ENCODE data around the gene MTHFR. TPM values are rescaled to one million over a fixed set of nuclear protein-coding genes. Genes with fewer than 3 reads are reported as not detected.

MTHFR gene
- total and polyA plus RNA-seq, 3 experiments from 2014 or later, result 10.0 to 16.3 (median 13.5) TPM

DNA sequence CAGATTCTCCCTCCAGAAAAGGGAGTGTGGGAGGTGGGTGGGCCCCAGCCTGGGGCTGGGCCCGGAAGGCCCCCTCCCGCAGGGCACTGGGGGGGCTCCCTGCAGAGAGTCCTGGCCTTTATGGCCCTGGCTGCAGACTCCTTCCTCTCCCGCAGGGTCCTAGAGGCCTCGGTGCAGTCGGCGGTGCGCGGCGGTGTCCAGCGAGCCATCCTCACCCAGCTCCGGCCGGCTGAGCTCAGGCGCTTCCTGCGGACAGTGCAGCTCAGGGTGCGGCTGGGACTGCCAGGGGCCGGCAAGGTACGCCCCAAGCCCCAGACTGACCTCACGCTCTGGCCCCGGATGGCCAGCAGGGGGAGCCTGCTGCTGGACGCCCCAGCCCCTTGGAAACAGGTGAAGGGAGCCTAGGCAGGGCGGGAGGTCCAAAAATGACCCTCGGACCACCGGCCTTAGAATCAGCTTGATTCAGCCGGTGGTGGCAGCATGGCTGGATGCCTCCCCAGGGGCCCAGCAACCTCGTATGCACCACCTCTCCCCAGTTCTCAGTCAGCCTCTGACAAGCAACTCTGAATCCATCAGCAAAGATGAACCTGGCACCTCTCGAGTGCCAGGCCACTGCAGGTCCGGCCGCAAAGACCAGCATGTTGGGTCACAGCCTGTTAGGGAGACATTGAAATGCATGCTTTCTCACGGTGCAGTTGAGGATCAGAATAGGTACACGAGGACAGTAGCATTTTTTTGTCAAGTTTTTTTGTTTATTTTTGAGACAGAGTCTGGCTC, 20.6 kb downstream of the MTHFR start:
- H3K4me3 ChIP-seq (ENCODE audit: low read length), result peak overlapping the region; percentile 45

DNA sequence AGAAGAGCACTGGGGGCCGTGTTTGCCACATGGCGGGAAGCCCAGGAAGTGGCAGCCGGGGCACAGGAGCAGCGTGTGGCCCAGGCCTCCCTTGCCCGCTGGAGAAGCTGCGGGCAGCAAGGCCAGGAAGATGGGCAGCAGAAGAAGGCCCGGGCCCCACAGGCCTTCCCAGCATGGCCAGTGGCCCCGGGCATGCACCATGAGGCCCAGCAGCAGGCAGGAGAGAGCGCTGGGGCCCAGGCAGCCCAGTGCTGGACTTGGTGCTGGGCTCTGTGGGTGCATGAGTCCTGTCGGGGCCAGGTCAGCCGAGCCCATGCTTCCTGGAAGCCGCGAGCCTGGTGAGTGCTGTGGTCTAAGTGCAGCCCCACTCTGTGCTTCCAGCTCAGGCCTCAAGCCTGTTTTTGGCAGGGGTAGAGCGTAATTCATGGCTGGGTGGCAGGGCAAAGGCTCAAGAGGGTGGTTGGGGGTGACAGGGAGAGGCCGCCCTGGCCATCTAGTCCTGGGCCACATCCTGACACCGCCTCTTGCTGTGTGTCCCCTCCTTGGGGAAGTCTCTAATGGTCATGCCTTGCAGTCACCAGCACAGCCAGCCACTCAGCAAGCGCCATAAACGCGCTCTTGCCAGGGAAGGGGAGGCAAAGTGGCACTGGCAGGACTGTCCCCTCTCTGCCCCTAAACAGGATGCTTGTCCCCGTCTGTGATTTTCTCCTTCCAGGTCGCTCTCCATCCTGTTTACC, 21.3 kb downstream of the MTHFR start:
- Mint-ChIP-seq H3K27me3 (peaks cover 0 to 3% of the 10 kb centered on the region in 2 donors), H3K36me3 (peaks cover 0 to under 1% (median 0%) of the 10 kb centered on the region in 3 donors), H3K9me3 (no peaks in the 10 kb centered on the region), H3K4me1 (peaks cover 0 to 7% (median 3%) of the 10 kb centered on the region in 3 donors), H3K27ac (peak overlapping the region in 1 of 8 donors; percentile 77), H3K4me3 (peak overlapping the region in 2 of 7 donors; percentile 35 to 45)
- no peak for DNase-seq
- Histone ChIP-seq H3K27me3 (ENCODE audit: insufficient read depth, low read length, poor library complexity, severe bottlenecking) (no peaks in the 10 kb centered on the region), H3K4me1 (ENCODE audit: insufficient read depth, low read length) (peaks cover 19% of the 10 kb centered on the region), H3K4me3 (ENCODE audit: low read length) (peak overlapping the region; percentile 45), H3K27ac (ENCODE audit: low read depth, low read length) (peak overlapping the region; percentile 18), H3K9me3 (ENCODE audit: low read length) (no peaks in the 10 kb centered on the region), H3K36me3 (ENCODE audit: insufficient read depth, low read length) (no peaks in the 10 kb centered on the region)
- ChIA-PET POLR2A (no interaction called here), CTCF (interaction anchor here (1.2 to 1.7 kb wide), 2 partner anchors 14 to 107 kb away, joined by 3 to 6 read pairs; no protein-coding TSS in a partner anchor)

More for the DNA sequence above, 20.6 kb downstream of the MTHFR start:
- H3K9me3 ChIP-seq (ENCODE audit: low read length), result no peaks in the 10 kb centered on the region
- peak overlapping the region in 3 of 8 donors; percentile 17 to 68 (median 22) for H3K27ac Mint-ChIP-seq
- DNase-seq, result peak; percentile 14 to 57 (median 26)
- H3K4me1 Mint-ChIP-seq, result peaks cover 0 to 7% (median 3%) of the 10 kb centered on the region in 3 donors
- peak overlapping the region; percentile 18 for H3K27ac ChIP-seq (ENCODE audit: low read depth, low read length)
- peak overlapping the region in 6 of 7 donors; percentile 34 to 85 (median 46) for H3K4me3 Mint-ChIP-seq
- no peaks in the 10 kb centered on the region for H3K9me3 Mint-ChIP-seq
- no peaks in the 10 kb centered on the region for H3K27me3 ChIP-seq (ENCODE audit: insufficient read depth, low read length, poor library complexity, severe bottlenecking)
- H3K36me3 ChIP-seq (ENCODE audit: insufficient read depth, low read length), result no peaks in the 10 kb centered on the region
- POLR2A ChIA-PET, result interaction anchor here (0.9 kb wide), 1 partner anchor 21 kb away, joined by 4 read pairs; the partner anchor contains the start of genes CLCN6 and MTHFR
- peaks cover 19% of the 10 kb centered on the region for H3K4me1 ChIP-seq (ENCODE audit: insufficient read depth, low read length)
- peaks cover 0 to 6% (median 0%) of the 10 kb centered on the region in 3 donors for H3K36me3 Mint-ChIP-seq
- CTCF ChIA-PET, result interaction anchor here (1.2 to 1.7 kb wide), 2 partner anchors 13 to 107 kb away, joined by 3 to 6 read pairs; no protein-coding TSS in a partner anchor
- H3K27me3 Mint-ChIP-seq, result peaks cover 0 to 3% of the 10 kb centered on the region in 2 donors

DNA sequence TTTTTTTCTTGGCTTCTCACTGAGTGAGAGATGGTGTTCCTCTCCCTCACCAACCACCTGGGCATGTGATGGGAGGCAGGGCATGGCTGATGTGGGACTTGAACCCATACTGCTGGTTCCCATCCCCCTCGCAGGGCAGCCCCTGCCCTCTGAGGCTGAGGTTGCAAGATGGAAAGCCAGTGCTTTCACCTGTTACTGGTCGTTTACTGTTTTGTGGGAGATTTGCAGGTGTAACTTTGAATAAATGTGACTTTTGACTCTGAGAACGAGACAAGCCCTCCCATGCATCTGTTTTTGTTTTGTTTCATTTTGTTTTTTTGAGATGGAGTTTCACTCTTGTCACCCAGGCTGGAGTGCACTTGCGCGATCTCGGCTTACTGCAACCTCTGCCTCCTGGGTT, 22.2 kb downstream of the MTHFR start:
- H3K27me3 ChIP-seq (ENCODE audit: insufficient read depth, low read length, poor library complexity, severe bottlenecking), result no peaks in the 10 kb centered on the region
- no peak overlapping the region for H3K4me3 Mint-ChIP-seq
- CTCF ChIA-PET, result no interaction called here

DNA sequence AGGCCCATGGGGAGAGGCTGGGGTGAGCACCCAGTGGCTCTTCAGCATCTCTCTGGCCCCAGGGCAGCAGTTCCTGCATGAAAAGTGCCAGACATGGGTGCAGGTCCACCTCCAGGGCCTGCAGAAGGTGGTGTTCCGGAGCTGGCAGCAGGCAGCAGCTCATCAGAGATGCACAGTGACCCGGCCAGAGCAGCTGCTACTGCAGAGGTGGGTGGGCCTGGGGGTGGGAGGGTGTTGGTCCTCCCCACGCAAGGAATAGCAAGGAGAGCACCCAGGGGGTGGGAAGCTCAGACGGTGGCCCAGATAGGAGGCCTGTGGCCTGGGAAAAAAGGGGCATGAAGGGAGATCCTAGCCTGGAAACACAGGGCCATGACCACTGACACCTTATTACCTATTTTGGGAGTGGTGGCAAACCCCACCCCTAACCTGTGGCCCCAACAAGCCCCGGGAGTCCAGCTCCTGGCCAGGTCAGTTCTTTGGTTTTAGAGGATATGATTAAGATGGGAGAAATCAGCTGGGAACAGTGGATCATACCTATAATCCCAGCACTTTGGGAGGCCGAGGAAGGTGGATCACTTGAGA, 23.5 kb downstream of the MTHFR start:
- Mint-ChIP-seq H3K4me1 (peaks cover 0 to 7% (median 3%) of the 10 kb centered on the region in 3 donors), H3K9me3 (no peaks in the 10 kb centered on the region), H3K4me3 (no peak overlapping the region), H3K27me3 (peaks cover 0 to 3% of the 10 kb centered on the region in 2 donors), H3K36me3 (no peaks in the 10 kb centered on the region), H3K27ac (no peak overlapping the region)
- CTCF ChIA-PET, result no interaction called here
- H3K36me3 ChIP-seq (ENCODE audit: insufficient read depth, low read length), result no peaks in the 10 kb centered on the region
- H3K4me1 ChIP-seq (ENCODE audit: insufficient read depth, low read length), result peaks cover 19% of the 10 kb centered on the region
- no peak for DNase-seq
- no peak overlapping the region for H3K4me3 ChIP-seq (ENCODE audit: low read length)
- H3K9me3 ChIP-seq (ENCODE audit: low read length), result no peaks in the 10 kb centered on the region
- no peaks in the 10 kb centered on the region for H3K27me3 ChIP-seq (ENCODE audit: insufficient read depth, low read length, poor library complexity, severe bottlenecking)
- no peak overlapping the region for H3K27ac ChIP-seq (ENCODE audit: low read depth, low read length)
- POLR2A ChIA-PET, result no interaction called here

More for the DNA sequence above, 22.2 kb downstream of the MTHFR start:
- H3K9me3 Mint-ChIP-seq, result no peaks in the 10 kb centered on the region
- no peak for DNase-seq
- Histone ChIP-seq H3K4me3 (ENCODE audit: low read length) (no peak overlapping the region), H3K27ac (ENCODE audit: low read depth, low read length) (no peak overlapping the region), H3K36me3 (ENCODE audit: insufficient read depth, low read length) (no peaks in the 10 kb centered on the region), H3K4me1 (ENCODE audit: insufficient read depth, low read length) (peaks cover 19% of the 10 kb centered on the region), H3K9me3 (ENCODE audit: low read length) (no peaks in the 10 kb centered on the region)
- no peaks in the 10 kb centered on the region for H3K36me3 Mint-ChIP-seq
- peak overlapping the region in 1 of 8 donors; percentile 29 for H3K27ac Mint-ChIP-seq
- POLR2A ChIA-PET, result no interaction called here
- H3K4me1 Mint-ChIP-seq, result peaks cover 0 to 7% (median 3%) of the 10 kb centered on the region in 3 donors
- H3K27me3 Mint-ChIP-seq, result peaks cover 0 to 3% of the 10 kb centered on the region in 2 donors

DNA sequence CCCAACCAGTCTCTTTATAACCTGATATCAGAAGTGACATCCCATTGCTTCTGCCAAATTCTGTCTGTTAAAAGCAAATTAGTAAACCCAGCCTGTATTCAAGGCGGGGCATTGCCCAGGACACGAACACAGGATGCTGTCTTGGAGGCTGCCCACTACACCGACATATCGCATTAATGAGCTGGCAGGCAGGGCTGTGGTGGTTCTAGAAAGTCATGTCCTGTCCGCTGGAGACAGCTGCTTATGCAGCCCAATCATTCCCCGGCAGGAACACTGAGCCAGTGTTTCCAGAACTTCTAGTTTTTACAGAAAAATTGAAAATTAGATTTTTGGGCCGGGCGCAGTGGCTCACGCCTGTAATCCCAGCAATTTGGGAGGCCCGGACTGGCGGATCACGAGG, 24.5 kb downstream of the MTHFR start:
- Mint-ChIP-seq H3K4me3 (no peak overlapping the region), H3K36me3 (no peaks in the 10 kb centered on the region), H3K9me3 (no peaks in the 10 kb centered on the region), H3K4me1 (peaks cover 0 to 7% (median 3%) of the 10 kb centered on the region in 3 donors), H3K27me3 (peaks cover 0 to 3% of the 10 kb centered on the region in 2 donors), H3K27ac (no peak overlapping the region)
- H3K4me1 ChIP-seq (ENCODE audit: insufficient read depth, low read length), result peaks cover 13% of the 10 kb centered on the region
- H3K36me3 ChIP-seq (ENCODE audit: insufficient read depth, low read length), result no peaks in the 10 kb centered on the region
- no peak overlapping the region for H3K27ac ChIP-seq (ENCODE audit: low read depth, low read length)
- ChIA-PET POLR2A (interaction anchor here (0.5 kb wide), 1 partner anchor 356 kb away, joined by 3 read pairs; no protein-coding TSS in a partner anchor), CTCF (no interaction called here)
- DNase-seq, result no peak
- H3K4me3 ChIP-seq (ENCODE audit: low read length), result no peak overlapping the region
- no peaks in the 10 kb centered on the region for H3K9me3 ChIP-seq (ENCODE audit: low read length)
- H3K27me3 ChIP-seq (ENCODE audit: insufficient read depth, low read length, poor library complexity, severe bottlenecking), result no peaks in the 10 kb centered on the region

DNA sequence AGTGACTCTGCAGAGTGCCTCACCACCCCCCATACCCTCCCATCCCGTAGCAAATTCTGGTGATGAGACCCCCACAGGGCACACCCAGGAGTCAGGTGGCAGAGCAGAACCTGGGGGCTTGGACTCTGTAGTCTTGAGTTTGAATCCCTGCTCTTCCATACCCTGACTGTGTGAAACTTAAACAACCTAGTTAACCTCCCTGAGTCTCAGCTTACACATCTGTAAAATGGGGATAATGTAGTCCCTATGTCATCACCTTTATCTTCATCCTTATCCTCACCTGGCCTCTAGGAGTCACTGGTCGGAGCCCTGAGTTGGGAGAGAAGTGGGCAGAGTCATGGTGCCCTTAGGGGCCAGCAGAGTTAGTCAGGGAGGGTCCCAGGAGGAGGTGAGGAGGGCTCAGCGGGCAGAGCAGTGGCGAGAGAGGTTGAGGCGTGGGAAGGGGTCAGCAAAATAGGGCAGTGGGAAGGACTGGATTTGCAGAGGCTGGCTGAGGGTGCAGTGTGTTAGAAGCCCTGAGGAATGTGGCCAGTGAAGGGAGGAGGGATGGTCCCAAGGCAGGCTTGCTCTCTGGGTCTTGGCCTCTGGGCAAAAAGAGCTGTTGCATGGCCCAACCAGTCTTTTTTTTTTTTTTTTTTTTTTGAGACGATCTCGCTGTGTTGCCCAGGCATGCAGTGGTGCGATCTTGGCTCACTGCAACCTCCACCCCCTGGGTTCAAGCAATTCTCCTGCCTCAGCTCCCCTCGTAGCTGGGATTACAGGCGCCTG, 25.2 kb downstream of the MTHFR start:
- Mint-ChIP-seq H3K4me1 (peaks cover 0 to 7% (median 3%) of the 10 kb centered on the region in 3 donors), H3K27me3 (peaks cover 0 to 3% of the 10 kb centered on the region in 2 donors), H3K4me3 (no peak overlapping the region), H3K27ac (no peak overlapping the region), H3K36me3 (no peaks in the 10 kb centered on the region), H3K9me3 (no peaks in the 10 kb centered on the region)
- no peak overlapping the region for H3K27ac ChIP-seq (ENCODE audit: low read depth, low read length)
- peaks cover 12% of the 10 kb centered on the region for H3K4me1 ChIP-seq (ENCODE audit: insufficient read depth, low read length)
- CTCF ChIA-PET, result no interaction called here
- no peaks in the 10 kb centered on the region for H3K36me3 ChIP-seq (ENCODE audit: insufficient read depth, low read length)
- H3K27me3 ChIP-seq (ENCODE audit: insufficient read depth, low read length, poor library complexity, severe bottlenecking), result no peaks in the 10 kb centered on the region
- H3K9me3 ChIP-seq (ENCODE audit: low read length), result no peaks in the 10 kb centered on the region
- H3K4me3 ChIP-seq (ENCODE audit: low read length), result no peak overlapping the region
- no peak for DNase-seq
- POLR2A ChIA-PET, result interaction anchor here (0.5 kb wide), 1 partner anchor 357 kb away, joined by 3 read pairs; no protein-coding TSS in a partner anchor

DNA sequence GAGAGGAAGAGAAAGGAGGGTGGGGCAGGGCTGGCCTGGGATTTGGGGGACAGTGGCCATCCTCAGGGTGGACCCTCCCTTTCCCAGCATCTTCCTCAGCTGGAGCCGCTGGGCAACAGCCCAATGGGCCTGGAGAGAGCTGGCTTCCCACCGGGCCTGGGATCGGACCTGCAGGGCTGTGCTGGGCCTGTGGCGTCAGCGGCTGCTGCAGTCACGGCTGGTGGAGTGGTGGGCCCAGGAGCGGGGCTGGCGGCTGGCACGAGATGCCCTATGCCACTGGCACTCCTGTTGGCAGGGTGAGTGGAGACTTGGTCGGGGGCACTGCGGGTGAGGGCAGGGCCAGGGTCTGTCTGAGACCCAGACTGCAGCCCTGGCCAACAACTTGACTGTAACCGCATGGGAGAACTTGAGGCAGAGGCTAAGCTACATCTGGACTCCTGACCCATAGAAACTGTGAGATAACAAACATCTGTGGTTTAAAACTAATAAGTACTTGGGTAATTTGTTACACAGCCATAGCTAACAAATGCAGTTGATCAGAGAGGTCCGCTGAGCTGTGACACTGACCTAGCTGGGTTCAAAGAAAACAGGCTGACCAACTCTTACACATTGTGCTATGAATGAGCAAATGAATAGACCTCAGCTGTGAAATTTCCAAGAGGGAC, 25.9 kb downstream of the MTHFR start:
- Histone ChIP-seq H3K4me1 (ENCODE audit: insufficient read depth, low read length) (peaks cover 5% of the 10 kb centered on the region), H3K9me3 (ENCODE audit: low read length) (no peaks in the 10 kb centered on the region), H3K4me3 (ENCODE audit: low read length) (no peak overlapping the region), H3K27ac (ENCODE audit: low read depth, low read length) (no peak overlapping the region), H3K36me3 (ENCODE audit: insufficient read depth, low read length) (no peaks in the 10 kb centered on the region), H3K27me3 (ENCODE audit: insufficient read depth, low read length, poor library complexity, severe bottlenecking) (no peaks in the 10 kb centered on the region)
- no peak overlapping the region for H3K27ac Mint-ChIP-seq
- no peaks in the 10 kb centered on the region for H3K4me1 Mint-ChIP-seq
- ChIA-PET POLR2A (no interaction called here), CTCF (no interaction called here)
- H3K9me3 Mint-ChIP-seq, result no peaks in the 10 kb centered on the region
- peaks cover 0 to 3% of the 10 kb centered on the region in 2 donors for H3K27me3 Mint-ChIP-seq
- H3K36me3 Mint-ChIP-seq, result no peaks in the 10 kb centered on the region
- peak overlapping the region in 1 of 7 donors; percentile 63 for H3K4me3 Mint-ChIP-seq
- no peak for DNase-seq

Data from CD8-positive, alpha-beta memory T cell (primary cell).